AML-193 (cell line): ENCODE results near the gene UBE2D4.
"Not testable (repeated sequence)": the region's sequence is repeated elsewhere in the genome, so short reads cannot be mapped to it uniquely, and the experiment has no call there.

Experiments
- DNase-seq, 2 experiments: peaks; one replicate each; lab custom pipeline; 2025; lab: John Stamatoyannopoulos, UW

Gene UBE2D4

GRCh38 chr7:43968172-43969040 is 42.2 kb downstream of the UBE2D4 start:
- not testable (repeated sequence) for DNase-seq

GRCh38 chr7:43969586-43969985 is 43.4 kb downstream of the UBE2D4 start:
- not testable (repeated sequence) for DNase-seq

- DNase-seq = not testable (repeated sequence)
Observed at GRCh38 chr7:43970698-43971097, 44.5 kb downstream of the UBE2D4 start.

- not testable (repeated sequence) for DNase-seq
Observed at GRCh38 chr7:43974033-43974573, 47.9 kb downstream of the UBE2D4 start.

- not testable (repeated sequence) for DNase-seq
Observed at GRCh38 chr7:43974725-43975482, 48.7 kb downstream of the UBE2D4 start.

GRCh38 chr7:43977525-43977924 is 51.3 kb downstream of the UBE2D4 start:
- no peak for DNase-seq

GRCh38 chr7:43978102-43978501 is 51.9 kb downstream of the UBE2D4 start:
- not testable (repeated sequence) for DNase-seq

- not testable (repeated sequence) for DNase-seq
Observed at GRCh38 chr7:43982848-43983247, 56.6 kb downstream of the UBE2D4 start.

GRCh38 chr7:43983736-43984135 is 57.5 kb downstream of the UBE2D4 start:
- not testable (repeated sequence) for DNase-seq

GRCh38 chr7:43985904-43986864 is 59.9 kb downstream of the UBE2D4 start:
- DNase-seq = not testable (repeated sequence)

GRCh38 chr7:43987476-43987875 is 61.2 kb downstream of the UBE2D4 start:
- DNase-seq = not testable (repeated sequence)

GRCh38 chr7:43990011-43990585 is 63.9 kb downstream of the UBE2D4 start:
- DNase-seq = not testable (repeated sequence)

GRCh38 chr7:43990829-43991228 is 64.6 kb downstream of the UBE2D4 start:
- DNase-seq = not testable (repeated sequence)

- DNase-seq = not testable (repeated sequence)
Observed at GRCh38 chr7:43992896-43993295, 66.7 kb downstream of the UBE2D4 start.

- DNase-seq = not testable (repeated sequence)
Observed at GRCh38 chr7:43994681-43995080, 68.4 kb downstream of the UBE2D4 start.

GRCh38 chr7:43997532-43997931 is 71.3 kb downstream of the UBE2D4 start, which contains the start of gene SPDYE1:
TSS of gene SPDYE1 (plus strand) at chr7:43997897. CDS start at chr7:43999950, 2,053 bp downstream.
- DNase-seq = not testable (repeated sequence)
